ENCODE data around the gene MRPS22. TPM values are rescaled to one million over a fixed set of nuclear protein-coding genes. Genes with fewer than 3 reads are reported as not detected.

MRPS22 gene
- total and polyA plus RNA-seq, 2 of the 8 experiments (the other 6 are each of a cell fraction or from before 2014, with no cell fraction given) = 28.3 to 45.8 TPM

DNA sequence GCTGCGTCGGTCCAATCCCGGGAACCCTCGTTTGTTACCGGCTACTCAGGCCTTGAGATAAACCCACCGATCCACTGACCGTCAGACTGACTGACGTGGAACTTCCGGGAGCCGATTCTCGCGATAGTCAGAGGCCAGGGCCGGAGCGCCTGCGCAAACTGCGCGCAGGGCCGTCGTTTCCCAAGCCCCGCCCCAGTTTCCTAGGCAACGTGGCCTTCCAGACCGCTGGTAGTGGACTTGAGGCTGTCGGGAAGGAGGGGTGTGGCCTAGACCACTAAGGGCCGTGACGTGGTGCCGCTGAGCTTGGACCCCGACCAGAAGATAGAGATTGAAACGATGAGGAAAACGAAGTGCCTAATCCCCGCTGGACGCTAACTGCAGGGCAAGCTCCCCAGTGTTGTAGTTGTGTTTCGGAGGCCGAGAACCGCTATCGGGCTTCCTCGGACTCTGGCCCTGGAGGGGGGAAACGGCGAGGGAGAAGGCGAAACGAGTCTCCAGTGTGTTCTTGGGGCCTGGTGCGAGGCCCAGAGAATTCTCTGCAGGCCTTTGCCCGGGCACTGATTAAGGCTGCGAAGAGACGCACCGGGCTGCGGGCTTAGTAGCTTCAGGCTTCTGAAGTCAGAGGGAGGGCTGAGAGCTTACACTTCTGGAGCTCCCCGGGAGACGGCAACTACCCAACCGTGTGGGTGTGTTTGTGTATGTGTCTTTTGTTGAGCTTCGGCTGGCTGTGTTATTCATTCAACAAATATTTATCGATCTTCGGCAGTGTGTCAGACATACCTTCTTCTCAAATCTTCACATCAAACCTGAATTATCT, 45.9 kb downstream of the MRPS22 start, which contains the start of gene COPB2 (continued):
- TF ChIP-seq RAD21 (IDR thresholded peaks at IDR 0.05 in 1 of 2, conservative IDR thresholded peaks at IDR 0.05 in 1 of 2; ENCODE audit: low read depth in 2 of 2, low read length in 2 of 2) = no peak
- no peak for TF ChIP-seq NANOG (IDR thresholded peaks at IDR 0.05; ENCODE audit: insufficient read depth, low read depth, low read length, poor library complexity, severe bottlenecking)
- peak; percentile 55 for TF ChIP-seq SP1 (IDR thresholded peaks at IDR 0.05; ENCODE audit: low read depth, low read length)
- peak; percentile 73 for TF ChIP-seq CREB1 (IDR thresholded peaks at IDR 0.05)
- no peak for TF ChIP-seq TCF12 (IDR thresholded peaks at IDR 0.05; ENCODE audit: low read depth, low read length)
- no peak for TF ChIP-seq ZNF274 (IDR thresholded peaks at IDR 0.05; ENCODE audit: borderline replicate concordance, extremely low read depth, low read length)
- 0 out of 4 replicates have a peak, but pooled peaks of 1 of the 2 experiments have one; percentile 62 for TF ChIP-seq HDAC2 (IDR thresholded peaks at IDR 0.05; ENCODE audit: borderline replicate concordance in 1 of 2, low read depth in 2 of 2, low read length in 2 of 2)
- peak; percentile 76 for TF ChIP-seq TBP (IDR thresholded peaks at IDR 0.05; ENCODE audit: low read depth, low read length)
- no peak for TF ChIP-seq BACH1 (IDR thresholded peaks at IDR 0.05; ENCODE audit: low read length)
- no peak for TF ChIP-seq CHD1 (IDR thresholded peaks at IDR 0.05; ENCODE audit: low read depth, low read length)
- no peak for TF ChIP-seq SIRT6 (IDR thresholded peaks at IDR 0.05; ENCODE audit: low read length)
- no peak for TF ChIP-seq SUZ12 (IDR thresholded peaks at IDR 0.05; ENCODE audit: low read length)
- TF ChIP-seq ASH2L (IDR thresholded peaks at IDR 0.05; ENCODE audit: low read length) = peak; percentile 89
- TF ChIP-seq KDM4A (IDR thresholded peaks at IDR 0.05; ENCODE audit: low read depth, low read length, severe bottlenecking) = peak; percentile 69
- TF ChIP-seq FOSL1 (IDR thresholded peaks at IDR 0.05; ENCODE audit: insufficient read depth, low read depth, low read length) = no peak
- TF ChIP-seq EZH2 (IDR thresholded peaks at IDR 0.05; ENCODE audit: low read depth, low read length, severe bottlenecking) = no peak
- peak; percentile 71 for TF ChIP-seq SP4 (IDR thresholded peaks at IDR 0.05; ENCODE audit: low read length)
- TF ChIP-seq SAP30 (IDR thresholded peaks at IDR 0.05; ENCODE audit: insufficient read depth, insufficient replicate concordance, low read length) = no peak
- TF ChIP-seq, protein P1, sequence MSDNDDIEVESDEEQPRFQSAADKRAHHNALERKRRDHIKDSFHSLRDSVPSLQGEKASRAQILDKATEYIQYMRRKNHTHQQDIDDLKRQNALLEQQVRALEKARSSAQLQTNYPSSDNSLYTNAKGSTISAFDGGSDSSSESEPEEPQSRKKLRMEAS (IDR thresholded peaks at IDR 0.05) = no peak; the same call in 1 of the 2 replicates
- TF ChIP-seq JUND (IDR thresholded peaks at IDR 0.05; ENCODE audit: low read length) = no peak
- no peak for TF ChIP-seq GABPA (IDR thresholded peaks at IDR 0.05; ENCODE audit: borderline replicate concordance, insufficient read depth, low read length)
- no peak for TF ChIP-seq YY1 (IDR thresholded peaks at IDR 0.05; ENCODE audit: low read depth, low read length)
- TF ChIP-seq RFX5 (IDR thresholded peaks at IDR 0.05; ENCODE audit: borderline replicate concordance, low read depth, low read length) = no peak
- no peak for TF ChIP-seq RXRA (IDR thresholded peaks at IDR 0.05; ENCODE audit: insufficient read depth, low read depth, low read length)

Measured in H1 (cell line).